Ramos (cell line): ENCODE measurements around the gene CRTAC1.

ENCODE experiments used
- in situ Hi-C: fragments of 300-500 bp; cut with MboI; formaldehyde crosslinking; loops from one replicate; pipeline ENCODE4 v1.14.3; 2022; ENCODE audit warnings: low sequenced_read_pairs; ENCODE audit not compliant: unreplicated experiment

CRTAC1 gene

DNA sequence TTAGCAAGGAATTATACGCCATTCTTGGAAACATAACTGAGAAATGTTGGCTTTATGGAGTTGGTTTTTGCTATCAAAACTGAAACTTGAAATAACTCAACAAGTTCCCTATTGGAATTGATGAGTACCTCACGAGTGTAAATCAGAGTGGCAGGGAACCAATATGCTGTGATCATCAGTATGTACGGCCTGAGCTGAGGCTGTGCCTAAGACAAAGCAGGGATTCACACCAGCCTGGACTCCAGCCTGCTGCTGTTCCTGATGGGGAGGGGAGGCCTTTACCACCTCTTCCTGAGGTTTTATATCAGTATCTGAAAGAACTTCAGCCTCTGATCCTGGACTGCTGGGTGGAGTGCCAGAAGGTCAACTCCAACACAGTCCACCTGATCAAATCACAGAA lies 52.7 kb downstream of the CRTAC1 start:
- in situ Hi-C loops, result no loop called here

DNA sequence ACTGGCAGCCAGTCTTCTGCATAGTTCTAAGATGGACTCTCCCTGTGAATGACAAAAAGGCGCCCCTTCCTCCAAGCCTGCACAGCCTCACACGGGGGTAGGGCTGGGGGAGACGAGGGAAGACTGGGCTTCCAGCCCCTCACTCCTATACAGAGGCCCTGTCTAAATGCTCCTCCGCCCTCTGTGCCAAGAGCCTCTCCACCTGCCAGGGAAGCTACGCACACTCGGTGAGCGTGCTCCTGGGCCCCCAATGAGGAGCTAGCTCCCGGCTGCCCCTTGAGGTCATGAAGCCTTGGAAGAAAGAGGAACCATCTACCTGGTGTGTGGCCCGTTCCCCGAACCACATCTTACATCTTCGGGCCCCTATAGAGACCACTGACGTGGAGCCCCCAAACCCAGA lies 54.8 kb downstream of the CRTAC1 start:
- in situ Hi-C loops, result no loop called here

- in situ Hi-C loops, result no loop called here
Observed at GRCh38 chr10:97974526-97975525, 55.6 kb downstream of the CRTAC1 start.

- in situ Hi-C loops, result no loop called here
Observed at GRCh38 chr10:97974100-97974499, 56.3 kb downstream of the CRTAC1 start.

DNA sequence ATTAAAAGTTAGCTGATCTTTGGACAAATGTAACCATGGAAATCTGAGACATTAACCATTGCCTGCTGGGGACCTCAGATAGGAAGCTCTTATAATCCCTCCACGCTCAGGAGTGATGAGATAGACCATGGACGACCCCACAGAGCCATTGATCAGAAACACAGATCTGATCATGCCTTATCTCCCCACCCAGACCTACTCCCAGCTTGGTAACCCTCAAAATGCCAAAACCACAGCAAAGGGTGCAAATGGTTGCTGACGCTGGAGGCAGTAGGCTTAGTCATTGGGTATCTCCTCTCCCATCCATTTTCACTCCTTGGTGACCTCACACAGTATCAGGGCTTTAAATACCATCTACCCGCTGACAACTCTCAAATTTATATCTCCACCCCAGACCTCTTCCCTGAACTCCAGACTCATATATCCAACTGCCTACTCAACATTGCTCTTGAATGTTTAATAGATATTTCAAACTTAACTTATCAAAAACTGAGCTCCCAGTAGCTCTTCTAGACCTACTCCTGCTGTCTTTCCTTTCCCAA lies 60.8 kb downstream of the CRTAC1 start:
- in situ Hi-C loops, result no loop called here

GRCh38 chr10:97964748-97965147 lies 65.7 kb downstream of the CRTAC1 start:
- in situ Hi-C loops, result no loop called here

- in situ Hi-C loops, result no loop called here
Observed at GRCh38 chr10:97961945-97962344, 68.5 kb downstream of the CRTAC1 start.

DNA sequence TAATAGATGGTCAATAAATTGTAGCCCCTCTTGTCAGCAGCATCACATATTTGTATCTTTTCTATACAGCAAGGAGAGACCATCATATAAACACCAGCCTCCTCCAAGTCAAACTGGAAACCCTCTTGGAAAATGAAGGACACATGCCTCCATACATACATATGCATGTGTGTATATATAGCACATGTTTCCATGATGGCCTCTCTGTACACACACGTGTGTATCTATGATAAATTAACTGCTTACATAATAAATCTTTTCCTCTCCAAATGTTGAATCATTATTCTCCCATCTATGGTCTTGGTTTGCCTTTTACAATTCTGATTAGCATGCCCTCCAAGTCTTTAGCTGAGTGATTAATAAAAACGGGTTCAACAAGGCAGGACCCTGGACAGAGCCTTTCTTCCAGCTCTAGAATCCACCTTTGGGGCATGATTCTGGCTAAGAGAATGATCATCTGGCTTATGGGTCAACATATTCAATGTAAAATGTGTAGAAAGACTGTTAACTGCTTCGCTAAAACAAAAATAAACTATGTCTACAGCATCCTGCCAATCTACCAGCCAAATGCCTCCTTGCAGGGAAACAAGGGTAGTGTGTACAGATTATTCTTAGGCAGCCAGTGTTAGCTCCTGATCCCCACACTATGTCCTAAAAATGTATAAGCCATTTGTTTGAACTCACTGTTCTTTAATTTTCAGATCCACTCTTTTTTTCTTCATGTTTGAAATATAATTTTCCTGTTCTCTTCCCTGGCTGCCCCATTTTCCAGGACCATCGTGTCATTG lies 70.0 kb downstream of the CRTAC1 start:
- in situ Hi-C loops, result no loop called here

GRCh38 chr10:97949462-97949861 lies 81.0 kb downstream of the CRTAC1 start:
- in situ Hi-C loops, result no loop called here

DNA sequence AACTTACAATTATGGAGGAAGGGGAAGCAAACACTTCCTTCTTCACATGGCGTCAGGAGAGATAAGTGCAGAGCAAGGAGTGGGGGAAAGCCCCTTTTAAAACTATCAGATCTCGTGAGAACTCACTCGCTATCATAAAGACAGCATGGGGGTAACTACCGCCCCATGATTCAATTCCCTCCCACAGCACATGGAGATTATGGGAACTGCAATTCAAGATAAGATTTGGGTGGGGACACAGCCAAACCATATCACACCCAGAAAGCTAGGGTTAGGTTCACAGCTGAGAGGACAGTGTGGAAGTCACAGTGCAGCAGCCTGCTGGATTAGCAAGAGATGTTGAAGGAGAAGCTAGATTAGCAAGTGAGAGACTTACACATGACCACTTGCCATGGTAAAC lies 81.6 kb downstream of the CRTAC1 start:
- in situ Hi-C loops, result no loop called here

GRCh38 chr10:97944772-97945171 lies 85.6 kb downstream of the CRTAC1 start:
- in situ Hi-C loops, result no loop called here

DNA sequence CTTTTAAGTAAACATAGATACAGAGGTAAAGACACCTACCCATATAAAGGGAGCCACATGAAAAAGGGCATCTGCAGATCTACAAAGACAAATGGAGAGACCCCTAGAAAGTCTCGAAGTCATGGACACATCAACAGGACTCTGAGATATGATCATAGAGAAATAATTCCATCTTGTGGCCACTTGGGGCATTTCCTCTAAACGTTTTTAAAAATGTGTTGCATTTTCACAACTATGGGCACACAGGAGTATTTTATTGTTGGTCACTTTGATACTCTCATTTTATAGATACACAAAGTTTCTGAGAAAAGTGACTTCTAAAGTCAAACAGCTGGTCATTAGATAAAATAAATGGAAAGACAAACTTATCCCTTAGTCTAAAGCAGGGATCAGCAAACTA lies 87.1 kb downstream of the CRTAC1 start:
- in situ Hi-C loops, result no loop called here

DNA sequence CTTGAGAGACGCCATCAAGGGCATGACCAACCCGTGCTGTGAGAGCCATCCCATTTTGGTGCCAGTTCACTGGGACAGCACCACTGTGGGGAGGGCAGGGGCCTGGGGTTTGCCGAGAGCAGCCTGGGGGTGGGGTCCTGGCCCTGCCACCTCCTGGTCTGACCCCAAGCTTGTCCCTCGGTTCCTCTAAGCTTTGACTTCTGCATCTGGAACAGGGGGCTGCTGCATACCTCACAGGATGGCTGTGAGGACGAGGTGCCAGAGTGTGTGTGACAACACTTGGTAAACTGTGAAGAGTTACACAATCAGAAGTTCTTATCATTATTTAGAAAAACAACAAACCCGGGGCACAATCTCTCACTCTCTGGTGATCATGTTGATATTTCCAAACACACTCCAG lies 89.9 kb downstream of the CRTAC1 start:
- in situ Hi-C loops, result no loop called here

GRCh38 chr10:97939446-97939990 lies 90.9 kb downstream of the CRTAC1 start:
- in situ Hi-C loops, result no loop called here

GRCh38 chr10:97937928-97938327 lies 92.5 kb downstream of the CRTAC1 start:
- in situ Hi-C loops, result no loop called here

DNA sequence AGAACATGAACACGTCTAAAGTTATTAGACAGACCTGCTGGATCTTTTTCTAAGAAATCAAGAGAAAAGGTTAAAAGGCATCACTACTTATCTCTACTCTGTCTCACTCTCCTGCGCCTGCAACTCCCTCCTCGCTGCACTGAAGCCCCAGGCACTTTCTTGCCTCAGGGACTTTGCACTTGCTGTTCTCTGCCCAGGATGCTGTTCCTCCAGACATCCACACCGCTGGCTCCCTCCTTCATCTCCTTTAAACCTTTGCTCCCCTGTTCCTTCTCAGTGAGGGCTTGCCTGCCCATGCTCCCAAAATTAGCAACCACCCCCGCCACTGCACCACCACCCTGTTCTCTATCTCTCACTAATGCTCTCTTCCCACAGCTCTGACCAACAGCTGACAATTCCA lies 93.4 kb downstream of the CRTAC1 start:
- in situ Hi-C loops, result no loop called here

- in situ Hi-C loops, result no loop called here
Observed at GRCh38 chr10:97936126-97936525, 94.3 kb downstream of the CRTAC1 start.

DNA sequence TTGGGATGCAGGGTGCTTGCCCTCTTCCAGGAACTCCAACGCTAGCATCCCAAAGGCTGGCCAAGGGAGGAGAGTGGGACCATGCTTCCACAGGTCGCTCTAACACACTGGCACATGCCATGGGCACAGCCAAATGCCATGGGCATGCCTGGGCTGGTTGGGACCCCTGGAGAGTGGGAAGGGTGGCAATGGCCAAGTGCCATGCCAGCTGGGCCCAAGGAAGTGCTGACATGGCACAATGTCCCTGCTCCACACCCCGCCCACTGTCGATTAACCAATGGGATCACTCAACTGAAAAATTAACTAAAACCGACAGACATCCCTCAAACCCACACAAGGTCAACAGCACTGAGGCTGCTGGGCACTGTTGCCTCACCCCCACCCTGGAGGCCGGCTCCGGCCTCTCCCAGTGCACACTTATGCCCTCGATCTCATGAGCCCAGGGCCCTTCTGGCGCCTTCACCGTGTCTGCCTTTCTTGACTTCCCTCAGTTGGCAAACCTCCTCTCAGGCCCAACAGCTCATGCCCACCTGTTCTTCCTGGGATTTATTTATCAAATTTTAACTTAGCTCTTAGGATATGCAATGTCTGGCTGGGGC lies 97.4 kb downstream of the CRTAC1 start:
- in situ Hi-C loops, result no loop called here

DNA sequence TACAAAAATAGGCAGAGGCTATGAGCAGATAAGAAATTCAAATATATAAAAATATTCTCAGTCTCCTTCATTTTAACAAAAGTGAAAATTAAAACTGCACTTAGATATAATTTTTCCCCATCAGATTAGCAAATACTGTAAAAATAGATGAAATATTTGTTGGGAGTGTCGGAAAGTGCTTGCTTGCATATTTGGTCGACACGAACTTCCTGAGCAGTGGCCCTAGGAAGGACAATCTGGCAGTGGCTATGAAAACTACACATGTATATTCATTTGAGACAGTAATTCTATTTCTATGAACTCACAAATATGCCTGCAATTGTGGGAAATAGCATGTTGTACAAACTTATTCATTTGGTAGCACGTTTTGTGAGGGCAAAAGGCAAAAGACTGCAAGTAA lies 99.4 kb downstream of the CRTAC1 start:
- in situ Hi-C loops, result no loop called here

GRCh38 chr10:97928897-97929296 lies 101.5 kb downstream of the CRTAC1 start:
- in situ Hi-C loops, result no loop called here
